D721Med (cell line): ENCODE measurements around the gene NUP210.

Experiments used
- DNase-seq: peaks from one replicate; pipeline ENCODE4 v3.0.0; 2011; ENCODE audit warnings: low spot score; ENCODE audit not compliant: insufficient read length
- FAIRE-seq: peaks from 2 replicates; lab custom pipeline; 2011; peaks lifted over from hg19 to GRCh38; lab: Jason Lieb, UNC
- CTCF ChIP-seq: IDR thresholded peaks from 2 replicates; pipeline ENCODE4 v1.5.1; 2012; ENCODE audit warnings: mild to moderate bottlenecking, control low read depth; ENCODE audit not compliant: insufficient read depth; ENCODE audit errors: missing control alignments

Gene NUP210

GRCh38 chr3:13347390-13347950 is 72.7 kb downstream of the NUP210 start:
- FAIRE-seq, result no peak
- no peak for TF ChIP-seq CTCF
- no peak for DNase-seq

GRCh38 chr3:13346481-13347389 is 73.4 kb downstream of the NUP210 start:
- no peak for DNase-seq
- TF ChIP-seq CTCF, result no peak
- no peak for FAIRE-seq

- FAIRE-seq, result no peak
- no peak for DNase-seq
- no peak for TF ChIP-seq CTCF
Measured at GRCh38 chr3:13345772-13346171, 74.3 kb downstream of the NUP210 start.

- FAIRE-seq, result no peak
- DNase-seq, result no peak
- no peak for TF ChIP-seq CTCF
Measured at GRCh38 chr3:13345284-13345683, 74.8 kb downstream of the NUP210 start.

- DNase-seq (no peak), FAIRE-seq (no peak)
- TF ChIP-seq CTCF, result no peak
Measured at GRCh38 chr3:13344663-13345062, 75.5 kb downstream of the NUP210 start.

- no peak for TF ChIP-seq CTCF
- no peak for DNase-seq
- no peak for FAIRE-seq
Measured at GRCh38 chr3:13343601-13344000, 76.5 kb downstream of the NUP210 start.
